Stimulated activated naive CD8-positive, alpha-beta T cell treated with anti-CD3 and anti-CD28 coated beads, Interleukin-15, Interleukin-2, amounts not matched to agents 100 ng/mL and 50 ng/mL, for 24 hours (primary cell): ENCODE data around the gene PXDC1.
"Not testable (repeated sequence)": the region's sequence is repeated elsewhere in the genome, so short reads cannot be mapped to it uniquely, and the experiment has no call there.

Experiments
- H3K27ac Mint-ChIP-seq: one replicate; pipeline ENCODE4 v1.8.0; 2021; ENCODE audit warnings: mild to moderate bottlenecking, mixed read lengths
- H3K27me3 Mint-ChIP-seq: one replicate; pipeline ENCODE4 v1.8.0; 2021; ENCODE audit warnings: mixed read lengths
- H3K36me3 Mint-ChIP-seq: one replicate; pipeline ENCODE4 v1.8.0; 2021; ENCODE audit warnings: low read depth, mixed read lengths
- H3K4me1 Mint-ChIP-seq: one replicate; pipeline ENCODE4 v1.8.0; 2021; ENCODE audit warnings: low read depth, mixed read lengths
- H3K4me3 Mint-ChIP-seq: one replicate; pipeline ENCODE4 v1.8.0; 2021; ENCODE audit warnings: mild to moderate bottlenecking, mixed read lengths
- H3K9me3 Mint-ChIP-seq: one replicate; pipeline ENCODE4 v1.8.0; 2021; ENCODE audit warnings: mixed read lengths

The PXDC1 gene

DNA sequence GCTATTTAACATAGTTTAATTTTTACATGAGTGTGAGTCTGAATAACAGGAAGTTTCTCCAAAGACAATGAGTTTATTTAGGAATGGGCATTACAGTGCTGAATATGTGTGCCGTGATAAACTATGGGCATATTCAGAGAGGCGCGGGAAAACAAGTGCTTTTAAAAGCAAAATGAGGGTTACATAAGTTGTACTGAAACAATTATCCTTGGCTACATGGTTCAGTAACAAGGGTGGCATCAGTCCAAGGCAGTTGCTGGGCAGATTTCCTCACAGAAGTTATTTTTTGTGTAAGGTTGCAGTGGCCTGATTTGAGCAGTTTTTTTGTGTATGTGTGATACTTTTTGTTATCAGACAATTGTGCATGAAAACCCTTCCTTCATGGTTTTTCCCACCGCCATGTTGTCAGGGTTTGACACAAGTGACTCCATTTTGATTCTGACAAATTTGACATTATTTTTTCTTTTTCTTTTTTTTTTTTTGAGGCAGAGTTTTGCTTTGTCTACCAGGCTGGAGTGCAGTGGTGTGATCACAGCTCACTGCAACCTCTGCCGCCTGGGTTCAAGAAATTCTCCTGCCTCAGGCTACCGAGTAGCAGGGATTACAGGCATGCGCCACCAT is 22.3 kb upstream of the PXDC1 start:
- no peak overlapping the region for H3K27ac Mint-ChIP-seq
- peaks cover 6% of the 10 kb centered on the region for H3K4me1 Mint-ChIP-seq
- H3K4me3 Mint-ChIP-seq, result no peak overlapping the region
- no peaks in the 10 kb centered on the region for H3K36me3 Mint-ChIP-seq
- H3K27me3 Mint-ChIP-seq, result peaks cover 19% of the 10 kb centered on the region
- H3K9me3 Mint-ChIP-seq, result no peaks in the 10 kb centered on the region

DNA sequence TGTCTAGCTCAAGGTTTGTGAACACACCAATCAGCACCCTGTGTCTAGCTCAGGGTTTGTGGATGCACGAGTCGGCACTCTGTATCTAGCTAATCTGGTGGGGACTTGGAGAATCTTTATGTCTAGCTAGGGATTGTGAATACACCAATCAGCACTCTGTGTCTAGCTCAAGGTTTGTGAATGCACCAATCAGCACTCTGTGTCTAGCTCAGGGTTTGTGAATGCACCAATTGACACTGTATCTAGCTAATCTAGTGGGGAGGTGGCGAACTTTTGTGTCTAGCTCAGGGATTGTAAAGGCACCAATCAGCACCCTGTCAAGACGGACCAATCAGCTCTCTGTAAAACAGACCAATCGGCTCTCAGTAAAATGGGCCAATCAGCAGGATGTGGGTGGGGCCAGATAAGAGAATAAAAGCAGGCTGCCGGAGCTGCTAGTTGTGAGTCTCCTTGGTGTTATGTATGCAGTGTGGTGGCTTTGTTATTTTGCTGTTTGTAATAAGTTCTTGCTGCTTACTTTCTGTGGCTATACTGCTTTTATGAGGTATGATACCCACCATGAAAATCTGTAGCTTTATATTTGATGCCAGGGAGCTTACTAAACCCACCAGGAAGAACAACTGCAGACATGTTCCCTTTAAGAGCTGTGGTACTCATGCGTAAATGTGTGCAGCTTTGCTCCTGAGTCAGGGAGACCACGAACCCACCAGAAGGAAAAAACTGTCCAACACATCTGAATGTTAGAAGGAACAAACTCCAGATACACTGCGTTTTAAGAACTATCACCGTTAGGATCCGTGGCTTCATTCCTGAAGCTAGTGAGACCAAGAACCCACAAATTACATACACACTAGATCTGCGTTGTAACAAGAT is 20.9 kb upstream of the PXDC1 start:
- H3K36me3 Mint-ChIP-seq, H3K4me1 Mint-ChIP-seq, H3K4me3 Mint-ChIP-seq, H3K27ac Mint-ChIP-seq, H3K9me3 Mint-ChIP-seq: not testable (repeated sequence)
- peaks cover 19% of the 10 kb centered on the region for H3K27me3 Mint-ChIP-seq

DNA sequence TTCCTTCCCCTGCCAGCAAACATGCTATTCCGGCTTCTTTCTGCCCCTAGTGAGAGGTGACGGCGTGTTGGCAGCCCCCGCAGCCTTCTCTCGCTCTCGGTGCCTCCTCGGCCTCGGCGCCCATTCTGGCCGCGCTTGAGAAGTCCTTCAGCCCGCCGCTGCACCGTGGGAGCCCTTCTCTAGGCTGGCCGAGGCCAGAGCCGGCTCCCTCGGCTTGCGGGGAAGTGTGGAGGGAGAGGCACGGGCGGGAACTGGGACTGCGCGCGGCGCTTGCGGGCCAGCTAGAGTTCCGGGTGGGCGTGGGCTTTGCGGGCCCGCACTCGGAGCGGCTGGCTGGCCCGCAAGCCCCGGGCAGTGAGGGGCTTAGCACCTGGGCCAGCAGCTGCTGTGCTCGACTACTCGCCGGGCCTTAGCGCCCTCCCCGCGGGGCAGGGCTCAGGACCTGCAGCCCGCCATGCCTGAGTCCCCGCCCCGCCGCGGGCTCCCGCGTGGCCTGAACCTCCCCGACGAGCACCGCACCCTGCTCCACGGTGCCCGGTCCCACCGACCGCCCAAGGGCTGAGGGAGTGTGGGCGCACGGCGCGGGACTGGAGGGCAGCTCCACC is 20.0 kb upstream of the PXDC1 start:
- peaks cover 16% of the 10 kb centered on the region for H3K27me3 Mint-ChIP-seq
- H3K4me3 Mint-ChIP-seq, result no peak overlapping the region
- H3K4me1 Mint-ChIP-seq, result peaks cover 6% of the 10 kb centered on the region

DNA sequence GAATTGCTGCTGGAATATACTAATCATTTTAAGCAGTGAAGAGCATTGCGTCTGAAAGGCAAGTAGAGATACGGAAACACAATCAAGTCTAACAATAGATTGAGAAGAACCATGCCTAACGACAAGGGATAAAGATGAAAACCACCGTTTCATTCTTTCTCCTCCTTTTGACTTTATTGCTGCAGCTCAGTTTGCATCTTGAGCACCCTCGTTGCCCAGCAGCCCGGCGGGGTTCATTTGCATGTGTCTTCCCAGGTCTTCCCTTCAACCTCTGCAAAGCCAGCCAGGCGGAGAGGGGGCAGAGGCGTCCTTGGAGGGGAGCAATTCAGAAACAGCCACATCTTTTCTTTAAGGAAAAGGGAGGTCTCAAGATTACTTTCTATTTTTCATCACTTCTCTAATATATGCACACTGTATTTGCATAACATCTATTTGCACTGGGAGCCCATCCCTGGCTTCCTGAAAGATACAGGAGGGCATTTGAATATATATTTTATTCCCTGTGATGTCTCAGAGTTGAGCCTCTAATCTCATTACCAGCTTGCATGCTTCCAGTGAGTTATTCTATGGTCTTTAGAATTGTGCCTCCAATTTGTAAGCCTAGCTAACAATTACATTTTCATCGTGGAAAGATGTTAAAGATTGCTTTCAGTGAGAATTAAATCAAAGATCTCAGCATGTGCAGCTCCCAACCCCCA is 18.7 kb upstream of the PXDC1 start:
- Mint-ChIP-seq H3K4me1 (peaks cover 6% of the 10 kb centered on the region), H3K27ac (no peak overlapping the region), H3K36me3 (no peaks in the 10 kb centered on the region), H3K4me3 (no peak overlapping the region), H3K27me3 (peaks cover 22% of the 10 kb centered on the region), H3K9me3 (no peaks in the 10 kb centered on the region)

More for the DNA sequence above, 20.0 kb upstream of the PXDC1 start:
- no peak overlapping the region for H3K27ac Mint-ChIP-seq
- no peaks in the 10 kb centered on the region for H3K9me3 Mint-ChIP-seq
- H3K36me3 Mint-ChIP-seq, result no peaks in the 10 kb centered on the region

DNA sequence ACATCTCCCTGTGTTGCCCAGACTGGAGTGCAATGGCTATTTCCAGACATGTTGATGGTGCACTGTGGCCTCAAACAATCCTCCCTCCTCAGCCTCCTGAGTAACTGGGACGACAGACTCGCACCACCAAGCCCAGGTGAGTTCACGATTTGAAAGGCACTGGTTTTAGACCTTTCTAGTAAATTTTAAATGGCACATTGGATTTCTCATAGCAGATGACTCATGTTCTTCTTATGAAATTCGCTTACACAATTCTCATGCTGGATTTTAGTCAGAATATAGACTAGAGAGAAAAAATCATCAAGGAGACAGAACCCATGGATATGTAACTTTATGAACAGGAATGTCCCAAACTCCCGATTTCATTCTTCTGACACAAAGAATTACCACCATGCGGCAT is 18.1 kb upstream of the PXDC1 start:
- H3K27me3 Mint-ChIP-seq, result peaks cover 22% of the 10 kb centered on the region
- H3K27ac Mint-ChIP-seq, result no peak overlapping the region
- no peak overlapping the region for H3K4me3 Mint-ChIP-seq
- H3K4me1 Mint-ChIP-seq, result peaks cover 6% of the 10 kb centered on the region
- no peaks in the 10 kb centered on the region for H3K9me3 Mint-ChIP-seq
- H3K36me3 Mint-ChIP-seq, result no peaks in the 10 kb centered on the region

DNA sequence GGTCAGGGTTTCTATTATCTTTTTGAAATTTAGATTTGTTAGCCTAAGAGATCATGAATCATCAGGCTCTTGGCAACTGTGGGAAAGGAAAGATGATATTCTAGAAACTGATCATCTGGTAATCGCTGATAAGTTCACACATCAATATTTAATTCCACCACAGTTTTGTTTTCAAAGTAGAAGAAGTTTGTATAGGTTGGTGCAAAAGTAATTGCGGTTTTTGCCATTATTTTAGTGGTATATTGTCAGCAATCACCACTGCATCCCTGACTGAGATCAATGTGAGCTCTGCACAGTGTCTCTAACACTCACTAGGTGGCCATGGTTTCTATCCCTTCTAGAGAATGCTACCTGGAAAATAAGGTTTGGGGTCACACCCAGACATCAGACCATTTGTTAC is 17.0 kb upstream of the PXDC1 start:
- Mint-ChIP-seq H3K36me3 (no peaks in the 10 kb centered on the region), H3K9me3 (no peaks in the 10 kb centered on the region), H3K27me3 (peaks cover 22% of the 10 kb centered on the region), H3K27ac (no peak overlapping the region), H3K4me3 (no peak overlapping the region), H3K4me1 (peaks cover 6% of the 10 kb centered on the region)

DNA sequence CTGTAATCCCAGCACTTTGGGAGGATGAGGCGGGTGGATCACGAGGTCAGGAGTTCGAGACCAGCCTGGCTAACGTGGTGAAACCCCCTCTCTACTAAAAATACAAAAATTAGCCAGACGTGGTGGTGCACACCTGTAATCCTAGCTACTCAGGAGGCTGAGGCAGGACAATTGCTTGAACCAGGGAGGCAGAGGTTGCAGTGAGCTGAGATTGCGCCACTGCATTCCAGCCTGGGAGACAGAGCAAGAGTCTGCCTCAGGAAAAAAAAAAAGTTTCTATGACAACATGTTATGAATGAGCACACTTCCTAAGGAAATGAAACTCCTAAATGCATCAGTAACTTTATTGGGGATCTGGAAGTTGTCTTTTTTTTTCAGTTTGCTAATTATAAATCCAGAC is 16.0 kb upstream of the PXDC1 start:
- peaks cover 22% of the 10 kb centered on the region for H3K27me3 Mint-ChIP-seq
- not testable (repeated sequence) for H3K4me1 Mint-ChIP-seq, H3K36me3 Mint-ChIP-seq, H3K9me3 Mint-ChIP-seq, H3K27ac Mint-ChIP-seq, H3K4me3 Mint-ChIP-seq

DNA sequence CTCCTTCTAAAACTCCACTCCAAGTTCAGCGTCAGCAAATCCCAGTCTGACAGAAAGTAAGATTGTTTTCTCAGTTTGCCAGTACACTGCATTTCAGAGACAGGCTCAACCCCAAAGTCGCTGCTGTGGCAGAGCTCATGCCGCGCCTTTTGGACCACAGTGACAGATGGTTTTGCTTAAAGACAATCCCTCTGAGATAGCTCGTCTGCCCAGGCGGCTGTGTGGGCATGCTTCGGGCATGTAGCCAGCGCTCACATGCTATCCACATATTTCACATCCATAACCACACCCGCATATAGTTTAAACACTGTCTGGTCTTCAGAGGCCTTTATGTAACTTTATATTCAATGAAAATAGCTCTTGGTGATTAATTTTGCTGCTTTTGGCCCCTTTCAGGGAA is 14.7 kb upstream of the PXDC1 start:
- H3K27ac Mint-ChIP-seq, result no peak overlapping the region
- no peaks in the 10 kb centered on the region for H3K9me3 Mint-ChIP-seq
- H3K4me1 Mint-ChIP-seq, result peaks cover 6% of the 10 kb centered on the region
- H3K27me3 Mint-ChIP-seq, result peaks cover 22% of the 10 kb centered on the region
- no peaks in the 10 kb centered on the region for H3K36me3 Mint-ChIP-seq
- no peak overlapping the region for H3K4me3 Mint-ChIP-seq

DNA sequence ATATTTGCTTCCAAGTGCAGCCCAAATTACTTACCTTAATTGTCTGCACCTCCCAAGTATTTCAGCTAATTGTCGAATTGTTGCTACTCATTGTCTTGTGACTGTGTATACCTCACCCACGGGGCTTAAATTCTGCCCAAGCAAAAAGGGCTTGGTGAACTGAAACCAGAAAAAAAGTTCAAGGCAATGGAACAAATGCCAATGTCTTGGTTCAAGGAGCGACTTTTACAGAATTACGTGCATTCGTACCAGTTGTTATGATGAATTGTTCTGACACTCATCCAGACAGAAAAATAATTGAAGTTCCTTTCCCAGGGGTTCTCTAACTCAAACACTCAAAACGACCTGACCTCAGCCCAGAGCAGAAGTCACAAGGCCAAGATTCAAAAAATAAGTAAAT is 13.9 kb upstream of the PXDC1 start:
- H3K4me3 Mint-ChIP-seq, result no peak overlapping the region
- H3K36me3 Mint-ChIP-seq, result no peaks in the 10 kb centered on the region
- no peaks in the 10 kb centered on the region for H3K9me3 Mint-ChIP-seq
- H3K27ac Mint-ChIP-seq, result no peak overlapping the region
- peaks cover 6% of the 10 kb centered on the region for H3K4me1 Mint-ChIP-seq
- H3K27me3 Mint-ChIP-seq, result peaks cover 15% of the 10 kb centered on the region

DNA sequence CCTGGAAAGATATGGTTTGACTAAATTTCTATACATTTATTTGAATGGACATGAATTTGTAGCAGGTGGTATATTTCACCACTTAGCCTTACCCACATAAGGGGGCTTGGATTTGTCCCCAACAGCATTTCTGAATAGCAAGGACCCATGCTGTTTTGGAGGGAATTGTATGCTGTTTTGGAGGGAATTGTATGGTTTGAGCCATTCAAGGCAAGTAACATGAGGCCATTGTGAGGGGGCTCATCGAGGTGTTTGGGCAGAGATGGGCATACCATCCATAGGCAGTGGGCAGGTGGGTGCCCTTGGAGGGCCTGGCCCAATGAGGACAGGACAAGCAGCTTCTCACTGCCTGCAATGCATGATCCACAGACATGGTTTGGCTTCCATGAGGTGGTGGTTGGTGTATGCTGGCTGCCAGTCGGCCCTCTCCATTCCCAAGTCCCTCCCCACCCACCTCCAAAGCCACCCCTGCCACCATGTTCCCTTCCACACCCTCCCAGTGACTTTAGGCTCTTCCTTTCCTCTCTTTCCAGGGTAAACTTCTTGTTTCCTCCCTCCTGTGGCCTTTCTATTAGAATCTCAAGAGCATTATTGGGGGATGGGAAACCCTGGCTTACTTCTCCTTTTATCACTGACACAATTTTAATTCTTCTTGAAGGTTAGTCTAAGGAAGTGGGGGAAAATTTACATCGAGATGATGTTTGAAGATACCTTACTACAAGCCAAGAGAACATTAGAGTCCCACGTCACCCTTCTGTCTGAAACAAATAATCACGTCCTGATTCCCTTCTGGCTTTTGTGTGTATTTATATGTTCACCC is 13.2 kb upstream of the PXDC1 start:
- Mint-ChIP-seq H3K27me3 (peaks cover 8% of the 10 kb centered on the region), H3K4me1 (peaks cover 3% of the 10 kb centered on the region), H3K4me3 (no peak overlapping the region), H3K36me3 (no peaks in the 10 kb centered on the region), H3K27ac (no peak overlapping the region), H3K9me3 (no peaks in the 10 kb centered on the region)

DNA sequence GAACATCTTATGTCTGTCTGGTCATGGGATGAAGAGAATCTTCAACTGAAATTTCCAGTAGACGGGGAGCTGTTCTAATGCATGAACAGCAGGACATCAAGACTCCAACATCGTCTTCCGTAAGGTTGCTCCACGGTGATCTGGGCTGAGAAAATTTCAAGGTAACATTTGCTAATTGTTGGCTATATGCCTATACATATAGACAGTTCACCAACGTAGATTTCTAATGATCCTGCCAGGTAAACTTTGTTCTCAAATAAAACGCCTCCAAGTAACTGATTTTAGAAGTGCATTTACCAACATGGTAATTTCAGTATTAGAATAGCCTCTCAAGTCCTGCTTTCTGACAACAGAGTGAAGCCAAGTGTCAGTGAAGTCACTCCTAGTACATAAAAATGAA is 11.3 kb upstream of the PXDC1 start:
- H3K4me3 Mint-ChIP-seq, result no peak overlapping the region
- no peaks in the 10 kb centered on the region for H3K9me3 Mint-ChIP-seq
- no peak overlapping the region for H3K27ac Mint-ChIP-seq
- no peaks in the 10 kb centered on the region for H3K36me3 Mint-ChIP-seq
- peaks cover 7% of the 10 kb centered on the region for H3K27me3 Mint-ChIP-seq
- H3K4me1 Mint-ChIP-seq, result no peaks in the 10 kb centered on the region

DNA sequence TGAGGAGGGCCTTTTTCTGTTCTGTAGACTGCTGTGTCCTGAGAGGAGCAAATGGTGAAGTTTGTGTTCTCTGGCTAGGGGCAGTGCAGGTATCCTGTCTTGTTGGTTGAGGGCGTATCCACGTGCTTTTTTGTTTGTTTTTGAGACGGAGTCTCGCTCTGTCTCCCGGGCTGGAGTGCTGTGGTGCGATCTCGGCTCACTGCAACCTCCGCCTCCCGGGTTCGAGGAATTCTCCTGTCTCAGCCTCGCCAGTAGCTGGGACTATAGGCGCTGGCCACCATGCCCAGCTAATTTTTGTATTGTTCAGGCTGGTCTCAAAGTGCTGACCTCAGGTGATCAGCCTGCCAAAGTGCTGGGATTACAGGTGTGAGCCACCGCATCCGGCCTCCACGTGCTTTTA is 10.8 kb upstream of the PXDC1 start:
- H3K36me3 Mint-ChIP-seq, result no peaks in the 10 kb centered on the region
- H3K27me3 Mint-ChIP-seq, result peaks cover 7% of the 10 kb centered on the region
- no peak overlapping the region for H3K4me3 Mint-ChIP-seq
- H3K27ac Mint-ChIP-seq, result no peak overlapping the region
- no peaks in the 10 kb centered on the region for H3K9me3 Mint-ChIP-seq
- H3K4me1 Mint-ChIP-seq, result no peaks in the 10 kb centered on the region

DNA sequence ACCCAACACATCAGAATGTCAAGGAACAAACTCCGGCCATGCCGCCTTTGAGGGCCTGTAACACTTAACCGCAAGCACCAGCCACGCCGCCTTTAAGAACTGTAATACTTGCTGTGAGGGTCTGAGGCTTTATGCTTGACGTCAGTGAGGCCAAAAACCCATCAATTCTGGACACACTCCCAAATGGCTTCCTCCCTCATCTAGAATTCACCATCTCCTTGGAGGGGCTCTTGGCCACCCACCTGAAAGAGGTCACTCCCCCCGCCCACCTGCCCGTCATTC is 10.4 kb upstream of the PXDC1 start:
- Mint-ChIP-seq H3K4me1 (no peaks in the 10 kb centered on the region), H3K36me3 (no peaks in the 10 kb centered on the region), H3K4me3 (no peak overlapping the region), H3K27ac (no peak overlapping the region), H3K9me3 (no peaks in the 10 kb centered on the region), H3K27me3 (peaks cover 7% of the 10 kb centered on the region)

DNA sequence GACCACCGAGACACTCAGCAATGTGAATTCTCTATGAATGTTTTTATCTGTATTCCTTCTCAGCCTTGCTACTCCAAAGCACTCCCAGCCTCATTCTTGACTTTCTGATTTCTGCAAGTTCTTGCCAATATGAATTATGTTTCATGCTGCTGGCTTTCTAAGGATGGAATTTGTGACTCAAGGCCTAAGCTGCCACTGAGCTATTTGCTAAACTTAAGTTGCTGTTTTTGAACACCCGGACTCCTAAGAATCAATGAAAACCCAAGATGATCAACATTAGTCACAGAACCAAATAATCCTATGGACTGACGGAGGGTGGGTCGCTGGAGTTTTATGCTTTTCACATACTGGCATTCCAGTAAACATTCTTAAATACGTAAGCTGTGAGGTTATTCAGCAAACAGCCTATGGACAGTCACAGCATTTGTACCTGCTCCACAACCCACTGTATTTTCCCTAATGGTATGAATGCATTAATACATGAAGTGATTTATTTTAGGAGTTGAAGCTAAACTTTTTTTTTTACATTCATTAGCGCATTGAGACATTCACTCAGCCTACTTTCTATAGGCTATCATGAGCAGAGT is 8.2 kb upstream of the PXDC1 start:
- Mint-ChIP-seq H3K36me3 (no peaks in the 10 kb centered on the region), H3K4me3 (no peak overlapping the region), H3K27ac (no peak overlapping the region), H3K9me3 (no peaks in the 10 kb centered on the region), H3K4me1 (no peaks in the 10 kb centered on the region), H3K27me3 (peaks cover 4% of the 10 kb centered on the region)
